SHP77 treated with DMSO at 0.1 percent for 48 hours (cell line): ENCODE results near the gene CYTH1.

Source experiments
- DNase-seq: peaks from one replicate; lab custom pipeline; 2025; lab: John Stamatoyannopoulos, UW

The CYTH1 gene

DNA sequence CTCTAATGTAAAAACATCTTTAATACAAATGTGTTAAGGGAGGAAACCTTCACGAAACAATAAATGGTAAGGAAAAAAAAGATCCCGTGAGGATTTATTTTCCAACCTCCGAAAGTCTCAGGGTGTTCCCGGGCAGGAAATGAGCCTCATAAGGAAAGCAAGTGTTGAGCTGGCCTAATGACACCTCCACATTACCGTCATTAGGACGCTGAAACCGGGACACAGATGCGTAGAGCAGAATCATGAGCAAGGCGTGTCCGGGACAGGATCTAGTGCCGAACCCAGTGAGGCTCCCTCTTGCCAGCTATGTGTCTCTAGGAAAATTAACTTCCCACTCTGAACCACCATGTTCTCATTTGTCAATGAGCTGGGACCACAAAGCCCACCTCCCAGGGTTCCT lies 22.7 kb upstream of the CYTH1 start:
- DNase-seq: no peak

GRCh38 chr17:78803186-78803845 lies 21.2 kb upstream of the CYTH1 start:
- no peak for DNase-seq

- DNase-seq: no peak
Observed at GRCh38 chr17:78802459-78802858, 20.4 kb upstream of the CYTH1 start.

GRCh38 chr17:78802008-78802407 lies 19.9 kb upstream of the CYTH1 start:
- DNase-seq: no peak

- DNase-seq: no peak
Observed at GRCh38 chr17:78800132-78800931, 18.3 kb upstream of the CYTH1 start.

- DNase-seq: no peak
Observed at GRCh38 chr17:78798695-78799559, 16.9 kb upstream of the CYTH1 start.

DNA sequence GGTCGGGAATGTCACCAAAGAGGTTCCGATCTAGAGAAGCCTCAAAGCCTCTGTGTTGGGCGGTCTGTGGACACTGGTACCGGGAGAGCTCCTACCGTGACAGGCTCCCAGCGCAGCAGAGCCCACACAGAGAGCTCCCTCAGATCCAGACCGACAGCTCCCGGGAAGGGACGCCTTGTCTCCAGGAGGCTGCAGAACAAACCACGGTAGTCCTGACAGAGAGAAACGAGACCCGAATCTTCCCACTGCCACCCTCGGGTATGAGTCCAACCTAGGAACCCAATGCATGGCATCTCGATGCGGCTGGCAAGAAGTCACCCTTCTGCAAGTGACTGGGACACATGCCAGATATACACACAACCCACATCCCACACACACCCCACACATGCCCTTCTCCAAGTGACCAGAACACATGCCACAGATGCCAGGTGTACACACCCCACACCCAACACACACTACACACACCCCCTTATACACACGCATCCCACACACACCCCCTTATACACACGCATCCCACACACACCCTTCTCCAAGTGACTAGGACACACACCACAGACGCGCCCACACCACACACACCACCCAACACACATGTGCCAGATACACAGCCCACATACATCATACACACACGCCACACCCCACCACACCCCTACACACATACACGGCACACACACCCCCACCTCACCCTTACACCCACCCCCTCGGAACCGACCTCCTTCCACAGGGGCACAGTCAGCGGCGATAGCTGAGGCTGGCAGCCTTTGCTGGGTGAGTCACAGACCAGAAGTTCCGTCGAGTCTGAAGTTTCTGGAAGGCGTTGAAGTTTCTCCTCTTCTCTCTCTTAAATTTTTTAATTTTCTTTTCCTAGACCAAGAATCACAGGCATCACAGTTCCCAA lies 15.9 kb upstream of the CYTH1 start:
- no peak for DNase-seq

DNA sequence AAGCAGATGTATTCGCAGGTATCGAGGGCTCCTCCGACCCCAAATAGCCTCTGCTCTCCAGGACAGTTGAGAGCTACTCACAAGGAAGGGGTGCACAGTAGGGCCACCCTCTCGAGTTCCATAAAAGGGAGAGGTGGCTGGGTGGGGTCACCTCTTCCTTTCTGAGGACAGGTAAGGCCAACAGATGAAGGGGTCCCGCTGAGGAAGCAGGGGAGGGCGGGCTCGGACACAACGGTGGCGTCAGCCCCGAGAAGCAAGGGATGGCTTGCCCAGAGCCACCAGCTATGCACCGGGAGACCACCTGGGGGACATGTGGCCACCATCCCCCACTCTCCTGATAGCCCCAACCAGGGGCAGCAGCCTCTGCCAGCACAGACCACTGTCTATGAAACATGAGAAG lies 15.1 kb upstream of the CYTH1 start:
- DNase-seq: no peak

- no peak for DNase-seq
Observed at GRCh38 chr17:78796517-78796900, 14.4 kb upstream of the CYTH1 start.

- DNase-seq: no peak
Observed at GRCh38 chr17:78795861-78796516, 13.9 kb upstream of the CYTH1 start.

GRCh38 chr17:78794864-78795640 lies 13.0 kb upstream of the CYTH1 start:
- no peak for DNase-seq

DNA sequence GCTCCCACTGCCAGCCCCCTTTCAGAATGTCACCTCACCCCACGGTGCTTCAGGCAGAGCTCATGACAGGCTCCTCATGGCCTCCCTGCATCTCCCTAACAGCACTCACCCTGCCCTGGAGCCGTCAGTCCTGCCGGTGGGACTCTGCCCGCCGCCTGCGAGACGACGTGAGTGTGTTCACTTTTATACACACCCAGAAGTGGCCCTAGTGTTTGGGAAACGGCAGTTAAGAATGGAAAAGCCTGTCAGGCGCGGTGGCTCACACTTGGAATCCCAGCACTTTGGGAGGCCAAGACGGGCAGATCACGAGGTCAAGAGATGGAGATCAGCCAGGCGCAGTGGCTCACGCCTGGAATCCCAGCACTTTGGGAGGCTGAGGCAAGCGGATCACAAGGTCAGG lies 12.3 kb upstream of the CYTH1 start:
- no peak for DNase-seq

DNA sequence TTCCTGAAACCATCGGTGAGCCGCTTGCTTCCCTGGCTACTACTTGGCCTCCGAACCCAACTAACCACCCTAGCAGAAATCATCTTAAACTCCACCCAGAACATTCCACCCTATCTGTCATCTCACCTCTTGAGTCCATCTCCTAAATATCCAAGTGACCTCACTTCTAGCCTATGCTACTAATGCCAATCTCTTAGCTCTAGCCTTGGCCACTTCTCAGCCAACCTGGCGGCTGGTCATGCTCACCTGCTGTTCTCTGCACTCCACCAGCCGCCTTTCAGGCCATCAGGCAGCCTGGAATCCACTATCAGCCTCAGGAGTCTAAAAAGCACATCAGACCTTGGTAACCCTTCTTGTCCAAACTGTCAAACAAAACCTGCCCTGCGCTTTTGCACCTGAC lies 11.9 kb upstream of the CYTH1 start:
- no peak for DNase-seq

DNA sequence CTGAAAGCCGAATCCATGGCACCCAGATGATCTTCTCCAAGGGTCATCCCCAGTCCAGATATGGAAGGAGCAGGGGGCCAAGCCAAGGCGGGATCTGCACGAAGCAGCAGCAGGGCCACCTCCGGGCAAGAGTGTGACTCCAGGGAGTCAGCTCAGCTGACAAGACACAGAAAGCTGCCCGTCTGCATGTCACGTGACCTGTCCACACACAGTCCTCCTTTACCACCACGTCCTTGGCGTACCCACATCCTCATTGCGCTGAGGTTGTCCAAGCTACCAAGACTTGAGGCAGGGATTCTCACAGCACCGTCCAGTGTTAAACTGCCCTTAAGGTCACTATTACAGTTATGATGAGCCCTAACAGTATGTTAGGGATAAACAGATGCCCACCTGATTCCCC lies 11.3 kb upstream of the CYTH1 start:
- no peak for DNase-seq

DNA sequence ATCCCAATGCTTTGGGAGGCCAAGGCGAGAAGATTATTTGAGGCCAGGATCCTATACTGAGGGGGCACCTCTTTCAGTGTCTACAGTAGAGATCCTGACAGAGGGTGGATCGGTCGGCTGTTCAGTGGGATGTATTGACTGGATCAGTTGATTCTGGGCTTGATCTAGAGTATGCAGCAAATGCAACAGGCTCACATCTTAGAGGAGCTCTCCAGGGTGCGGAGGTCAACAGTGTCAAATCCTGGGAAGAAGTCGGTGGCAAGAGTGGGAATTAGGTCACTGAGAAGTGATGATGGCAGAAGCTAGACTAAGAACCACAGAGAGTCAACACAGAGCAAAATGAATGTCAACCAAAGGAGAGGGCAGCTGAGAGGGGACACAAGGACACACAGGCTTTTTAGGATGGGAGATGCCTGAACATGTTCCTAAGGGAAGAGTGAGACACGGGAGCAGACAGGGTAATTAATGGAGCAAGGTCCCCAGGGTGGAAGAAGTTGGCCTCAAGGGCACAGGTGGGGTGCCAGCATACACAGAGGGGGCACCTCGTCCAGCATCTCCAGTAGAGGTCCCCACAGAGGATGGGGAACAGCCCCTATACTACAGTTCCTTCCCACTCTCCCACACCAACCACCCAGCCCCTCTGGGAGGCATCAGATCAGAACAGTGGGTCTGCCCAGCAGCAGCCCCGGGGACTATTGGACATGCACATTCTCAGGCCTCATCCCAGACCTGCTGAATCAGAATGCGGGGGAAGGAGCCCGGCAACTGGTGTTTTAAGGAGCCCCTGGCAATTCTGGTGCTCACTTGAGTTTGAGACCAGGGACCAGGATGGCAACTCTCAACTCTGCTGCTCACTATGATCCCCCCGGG lies 10.0 kb upstream of the CYTH1 start:
- DNase-seq: no peak

DNA sequence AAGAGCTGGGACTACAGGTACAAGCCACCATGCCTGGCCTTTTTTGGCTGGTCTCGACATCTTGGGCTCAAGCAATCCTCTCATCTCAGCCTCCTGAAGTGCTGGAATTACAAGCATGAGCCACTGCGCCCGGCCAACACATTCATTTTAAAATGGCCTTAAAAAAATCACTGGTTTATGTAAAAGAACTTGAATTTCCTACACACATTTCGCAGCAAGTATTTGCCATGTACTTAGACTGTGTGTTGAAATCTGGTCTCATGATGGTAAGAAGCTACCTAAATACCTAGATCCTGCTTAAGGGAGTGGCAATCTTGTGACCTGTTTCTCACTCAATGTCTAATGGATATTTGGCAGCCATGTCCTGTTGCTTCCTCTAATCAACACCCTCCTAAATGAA lies 8.5 kb upstream of the CYTH1 start:
- DNase-seq: no peak

DNA sequence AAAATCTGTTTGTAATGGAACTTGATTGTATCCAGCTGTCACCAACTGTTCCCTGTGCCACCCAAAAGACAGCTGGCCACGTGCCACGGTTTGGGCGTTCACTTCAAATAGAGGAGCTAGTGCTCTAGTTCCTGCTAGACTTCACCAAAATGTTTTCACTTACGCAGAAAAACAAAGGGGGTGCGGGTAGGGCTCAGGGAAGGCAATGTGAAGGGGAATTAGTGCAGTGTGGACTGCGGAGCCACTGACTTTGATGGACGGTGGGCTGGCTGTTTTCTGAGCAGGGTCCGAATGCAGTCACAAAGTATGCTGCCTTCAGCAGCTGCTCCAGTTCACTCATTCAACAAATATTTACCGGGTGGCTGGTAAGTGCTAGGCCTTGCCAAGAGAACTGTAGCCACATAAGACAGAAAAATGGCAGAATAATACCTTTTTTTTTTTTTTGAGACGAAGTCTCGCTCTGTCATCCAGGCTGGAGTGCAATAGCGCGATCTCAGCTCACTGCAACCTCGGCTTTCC lies 7.6 kb upstream of the CYTH1 start:
- DNase-seq: peak; percentile 81

DNA sequence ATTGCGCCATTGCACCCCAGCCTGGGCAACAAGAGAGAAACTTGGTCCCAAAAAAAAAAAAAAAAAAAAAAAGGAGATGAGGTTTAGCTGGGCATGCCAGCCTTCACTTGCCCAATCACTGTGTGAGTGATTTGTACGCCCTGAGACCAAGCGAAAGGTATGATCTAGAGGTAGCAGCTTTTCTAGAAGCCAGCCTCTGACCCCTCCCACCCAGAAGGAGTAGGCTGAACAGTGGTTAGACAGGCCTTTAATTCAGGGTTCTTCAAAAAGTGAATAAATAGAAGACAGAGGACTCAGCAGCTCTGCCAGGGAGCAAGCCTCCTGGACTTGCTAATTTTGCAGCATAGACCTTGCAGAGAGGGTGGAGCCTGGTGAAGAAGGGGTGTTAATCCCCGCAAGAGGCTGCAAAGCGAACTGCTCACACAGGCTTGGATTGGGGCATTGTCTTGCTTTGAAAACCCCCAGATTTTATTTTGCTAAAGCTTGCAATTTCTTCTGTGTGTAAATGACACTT lies 7.1 kb upstream of the CYTH1 start:
- no peak for DNase-seq

GRCh38 chr17:78788451-78788850 lies 6.4 kb upstream of the CYTH1 start:
- DNase-seq: no peak
